Dermis microvascular lymphatic vessel endothelial cell (primary cell): Measurements from ENCODE around the gene DYNC1I1. TPM values are rescaled to one million over a fixed set of nuclear protein-coding genes. Genes with fewer than 3 reads are reported as not detected.

ENCODE experiments used
- DNase-seq, 2 donors: peaks; one replicate each; pipeline versions ENCODE4 v3.0.0 to v3.0.0-alpha.2; 2010; ENCODE audit warnings: low read depth in 2 of 2
- total RNA-seq: library from RNA; depleted of rRNA; stranded (reverse); fragments of >200 nt; gene quantifications from 2 replicates; pipeline ENCODE4 v1.2.1, GENCODE V29; 2014

The DYNC1I1 gene
- total RNA-seq, 1 donor from 2014 or later = 11.4 TPM

DNA sequence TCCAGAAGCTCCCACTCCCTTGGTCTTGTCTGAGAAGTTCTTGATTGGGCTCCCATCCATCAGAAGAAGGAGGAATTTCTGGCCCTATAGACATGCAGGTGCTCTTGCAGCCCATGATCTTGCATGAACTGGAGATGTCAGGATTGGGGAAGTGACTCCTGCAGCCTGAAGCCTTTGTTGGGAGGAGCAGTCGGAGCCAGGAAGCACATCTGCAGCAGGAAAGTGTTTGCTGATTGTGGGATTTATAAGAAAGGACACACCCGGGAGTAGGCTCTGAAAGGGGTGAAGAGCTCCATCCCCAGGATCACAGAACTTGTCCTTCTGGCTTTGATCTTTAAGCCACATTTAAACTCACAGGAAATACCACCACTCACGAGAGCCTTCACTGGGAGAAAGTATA is 185.2 kb downstream of the DYNC1I1 start:
- DNase-seq = no peak

DNA sequence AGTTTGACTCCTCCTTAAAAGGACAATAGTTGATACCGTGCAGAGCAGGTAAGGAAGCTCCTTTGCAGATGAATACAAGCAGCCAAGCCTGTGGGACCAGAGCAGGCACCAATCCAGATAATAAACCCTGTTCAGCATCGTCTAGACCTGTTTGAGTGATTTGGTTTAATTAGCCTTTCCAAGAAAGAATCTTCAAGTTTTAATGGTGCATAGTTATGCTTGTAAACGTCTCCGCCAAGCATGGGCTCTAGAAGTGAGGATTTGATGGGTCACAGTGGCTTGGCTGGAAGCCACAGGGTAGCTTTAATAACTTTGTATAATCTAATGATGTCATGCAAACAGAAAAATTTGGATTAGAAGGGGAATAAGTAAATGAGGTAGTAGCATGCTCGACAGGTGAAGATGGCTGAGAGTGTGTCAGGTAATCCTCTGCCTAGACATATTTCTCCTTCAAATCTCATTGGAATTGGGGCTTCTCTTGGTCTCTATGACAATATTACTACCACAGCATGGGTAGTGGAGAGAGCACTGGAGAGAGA is 188.4 kb downstream of the DYNC1I1 start:
- no peak for DNase-seq

DNA sequence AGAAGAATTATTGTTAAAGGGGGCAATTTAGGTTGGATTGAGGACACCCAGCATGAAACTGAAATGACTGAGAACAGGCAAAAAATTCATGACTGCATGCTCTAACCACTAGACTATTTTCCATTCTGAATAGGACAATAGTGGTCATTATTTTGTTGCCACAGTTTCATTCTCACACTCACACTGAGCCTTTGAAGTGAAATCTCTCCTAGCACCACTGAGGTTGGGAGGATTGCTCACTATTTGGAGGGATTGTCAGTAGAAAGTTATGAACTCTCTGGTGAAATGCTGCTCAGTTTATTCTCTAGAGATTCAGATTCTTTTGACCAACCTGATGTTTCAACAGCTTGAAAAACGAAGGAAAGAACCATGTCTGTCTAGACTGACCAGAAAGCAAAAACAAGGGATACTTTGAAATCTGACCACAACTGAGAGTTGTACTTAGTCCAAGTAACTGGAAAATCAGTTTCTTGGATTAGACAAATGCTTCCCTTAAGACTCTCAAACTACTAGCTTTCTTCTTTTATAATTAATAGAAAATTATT is 191.2 kb downstream of the DYNC1I1 start:
- no peak for DNase-seq

DNA sequence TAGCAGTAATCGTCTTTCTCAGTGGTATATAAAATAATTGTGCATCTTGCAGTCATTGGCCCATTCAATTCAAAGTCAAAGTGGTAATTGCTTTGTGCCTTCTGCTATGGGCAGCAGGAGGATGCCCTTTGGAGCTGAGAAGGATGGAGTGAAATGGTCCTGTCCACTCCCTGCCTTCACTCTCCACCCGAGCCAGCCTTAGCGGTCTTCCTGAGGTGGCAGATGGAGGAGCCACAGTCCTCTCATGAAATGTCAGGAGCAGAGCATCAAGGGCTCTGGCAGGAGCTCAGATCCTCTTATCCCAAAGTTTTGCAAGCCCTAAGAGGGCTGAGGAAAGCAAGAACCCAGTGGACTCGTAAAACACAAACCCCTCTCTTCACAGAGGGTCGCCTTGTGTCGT is 199.4 kb downstream of the DYNC1I1 start:
- DNase-seq = no peak

DNA sequence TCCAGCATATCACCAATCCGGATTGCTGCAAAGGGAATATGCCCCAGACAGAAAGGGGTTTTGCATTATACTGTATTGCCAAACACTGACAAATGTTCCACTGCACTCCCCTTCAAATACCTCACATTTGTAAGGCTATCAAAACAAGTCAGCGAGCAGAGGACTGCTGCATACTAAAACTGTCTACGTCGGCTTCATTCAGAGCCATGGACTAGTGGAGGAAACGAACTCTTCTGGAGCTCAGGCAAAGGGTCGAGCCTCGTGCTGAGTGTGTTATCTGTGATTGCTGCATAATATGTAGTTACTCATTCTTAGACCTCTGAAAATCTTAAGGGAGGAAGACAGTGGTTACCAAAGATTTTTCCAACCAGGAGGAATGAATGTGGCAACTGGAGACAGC is 200.2 kb downstream of the DYNC1I1 start:
- no peak for DNase-seq

DNA sequence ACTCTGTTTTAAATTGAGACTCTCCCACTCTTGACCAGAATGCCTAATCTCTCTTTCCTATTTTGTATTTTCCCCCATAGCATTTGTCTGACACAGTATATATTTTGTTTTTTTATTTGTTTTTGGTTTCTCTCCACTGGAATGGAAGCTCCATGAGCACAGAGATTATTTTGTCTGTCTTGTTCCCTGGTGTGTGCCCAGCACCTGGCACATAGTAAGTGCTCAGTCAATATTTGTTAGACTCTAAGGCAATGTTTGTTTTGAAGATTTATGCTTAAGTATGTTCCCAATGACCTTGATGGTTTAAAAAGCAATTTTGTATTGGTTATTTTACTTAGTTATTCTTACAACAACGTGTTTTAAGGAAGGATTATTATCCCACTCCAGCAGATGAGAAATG is 201.8 kb downstream of the DYNC1I1 start:
- DNase-seq = no peak

DNA sequence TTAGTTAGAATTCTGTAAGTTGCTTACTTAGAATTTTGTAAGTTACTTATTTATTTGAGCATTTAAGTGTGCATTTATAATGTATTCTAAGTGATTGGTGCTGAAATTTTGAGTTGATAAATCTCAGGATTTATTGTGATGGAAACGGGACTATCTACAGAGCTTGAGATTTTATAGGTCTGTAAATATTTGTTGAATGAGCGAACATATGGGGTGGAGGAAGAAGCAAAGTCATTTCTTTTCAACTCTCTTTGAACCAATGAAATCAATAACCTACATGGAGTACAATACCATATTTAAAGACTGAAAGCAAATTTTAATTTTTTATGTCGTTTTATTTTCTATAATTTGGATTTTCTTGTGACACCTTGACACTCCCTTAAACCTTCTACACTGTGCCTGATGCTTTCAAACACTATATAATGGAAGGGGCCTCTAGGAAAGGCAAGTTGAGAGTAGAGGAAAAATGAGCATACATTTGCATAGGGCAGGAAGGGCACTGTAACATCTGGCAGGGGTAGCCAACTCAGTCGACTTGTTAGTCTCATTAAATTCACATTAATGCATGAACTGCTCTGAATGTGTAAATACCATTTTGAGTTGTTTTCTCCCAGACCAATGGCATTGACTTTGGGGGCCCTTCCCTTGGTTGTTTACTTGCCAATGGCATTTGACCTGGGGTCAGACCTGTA is 204.2 kb downstream of the DYNC1I1 start:
- DNase-seq = no peak

DNA sequence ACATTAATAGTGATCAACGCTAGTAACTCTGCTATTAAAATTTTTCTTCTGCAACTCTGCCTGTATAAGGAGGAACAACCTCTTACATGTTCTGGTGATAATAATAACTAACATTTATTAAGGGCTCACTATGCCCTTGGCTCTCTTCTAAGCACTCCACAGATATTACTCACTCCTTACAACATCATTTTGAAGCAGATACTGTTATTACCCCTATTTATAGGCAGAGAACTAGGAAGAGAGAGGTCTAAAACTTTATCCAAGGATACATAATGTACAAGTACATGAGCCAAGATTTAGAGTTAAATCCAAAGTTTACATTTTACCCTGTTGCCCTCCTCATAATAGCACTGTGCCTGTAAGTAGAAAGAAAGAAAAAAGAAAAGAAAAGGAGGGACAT is 205.6 kb downstream of the DYNC1I1 start:
- DNase-seq = no peak

DNA sequence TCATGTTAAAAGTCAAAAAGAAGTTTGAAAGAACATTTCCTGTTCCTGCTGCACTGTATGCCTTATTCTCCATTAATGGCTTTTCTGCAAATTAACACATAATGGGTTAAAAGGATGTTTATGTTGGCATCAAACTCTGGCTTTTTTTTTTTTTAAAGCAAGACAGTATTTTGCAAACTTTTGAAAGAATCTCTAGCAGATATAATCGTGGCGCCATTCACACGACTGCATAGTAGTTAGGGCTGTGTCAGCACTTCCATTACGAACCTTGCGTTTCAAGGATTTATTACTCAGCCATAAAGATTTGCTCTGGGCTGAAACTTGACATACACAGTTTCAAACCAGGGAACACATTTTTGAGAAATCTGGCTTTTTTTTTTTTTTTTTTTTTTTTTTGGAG is 207.8 kb downstream of the DYNC1I1 start:
- no peak for DNase-seq

DNA sequence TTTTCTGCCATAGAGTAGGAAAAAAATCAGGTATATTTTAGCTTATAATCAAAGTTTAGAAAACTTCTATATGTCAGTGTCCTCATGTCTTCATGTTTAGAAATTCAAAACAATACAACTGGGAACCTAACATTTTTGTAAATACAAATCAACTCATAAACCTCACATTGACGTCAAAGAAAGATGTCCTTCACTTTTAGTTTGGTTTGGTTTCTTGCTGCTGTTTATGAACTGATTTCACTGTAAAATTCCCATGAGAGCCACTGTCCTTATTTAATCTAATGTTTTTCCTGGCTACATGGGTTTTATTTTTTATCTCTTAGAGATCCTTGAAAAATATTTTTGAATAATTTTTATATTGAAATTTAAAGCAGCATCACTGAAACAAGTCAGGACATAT is 208.4 kb downstream of the DYNC1I1 start:
- no peak for DNase-seq

DNA sequence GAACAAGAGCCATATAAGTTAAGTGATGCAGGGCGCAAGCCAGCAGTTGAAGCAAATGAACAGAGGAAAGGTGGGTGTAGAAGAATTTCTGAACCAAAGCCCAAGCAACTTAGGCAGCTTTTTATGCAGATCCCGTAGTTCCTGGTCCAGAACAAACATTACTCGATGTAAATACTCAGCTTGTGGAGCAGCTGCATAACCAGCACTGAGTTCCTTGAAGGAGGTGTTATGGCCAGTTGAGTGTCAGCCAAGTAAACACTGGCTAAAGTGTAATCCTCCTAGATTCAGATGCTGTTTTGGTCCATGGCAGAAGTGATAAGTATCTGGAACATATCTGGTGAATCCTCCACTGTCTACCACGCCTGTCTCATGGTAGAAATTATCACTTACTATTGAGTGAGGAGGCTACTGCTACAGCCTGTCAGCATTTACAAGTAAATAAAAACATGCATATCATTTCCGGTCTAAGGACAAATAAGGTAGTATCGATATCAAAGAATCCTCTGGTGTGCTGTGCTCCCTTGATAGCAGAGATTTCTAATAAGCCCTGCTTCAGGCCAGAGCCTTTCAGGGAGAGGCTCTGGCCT is 213.9 kb downstream of the DYNC1I1 start:
- no peak for DNase-seq

DNA sequence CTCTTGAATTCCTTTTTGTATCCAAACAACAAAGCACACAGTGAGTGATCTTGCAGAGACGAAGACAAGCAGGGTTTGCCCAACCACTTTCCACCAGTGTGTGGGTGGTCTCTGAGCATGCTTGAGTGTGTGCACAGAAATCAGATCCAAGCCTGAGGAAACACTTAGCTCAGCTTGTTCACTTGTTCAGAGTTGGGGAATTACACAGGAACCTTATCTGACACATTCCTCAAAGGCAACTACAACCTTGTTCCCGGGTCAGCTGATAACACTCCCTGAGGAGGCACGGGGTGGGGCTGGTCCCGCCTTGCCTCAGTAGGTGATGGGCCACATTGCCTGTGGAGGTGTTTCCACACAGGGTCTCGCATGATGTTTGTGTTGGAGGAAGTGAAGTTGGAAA is 216.9 kb downstream of the DYNC1I1 start:
- no peak for DNase-seq

DNA sequence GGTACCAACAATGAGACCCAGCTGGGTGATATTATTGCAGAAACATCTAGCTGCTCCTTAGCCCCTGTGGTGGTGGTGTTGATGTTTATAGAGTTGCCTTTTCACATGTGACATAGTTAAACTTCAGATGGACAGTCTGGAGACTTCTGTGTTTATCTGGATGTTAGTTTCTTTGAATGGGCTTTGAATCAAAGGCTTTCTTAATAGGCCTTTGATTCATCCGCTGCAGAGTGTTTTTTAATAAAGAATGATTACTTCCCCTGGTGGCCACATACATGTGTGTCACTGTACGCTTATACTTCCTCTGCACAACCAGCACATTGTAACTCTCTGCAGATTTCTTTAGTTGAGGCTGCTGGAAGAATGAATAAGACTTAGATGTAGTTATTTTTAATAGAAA is 221.0 kb downstream of the DYNC1I1 start:
- DNase-seq = no peak

DNA sequence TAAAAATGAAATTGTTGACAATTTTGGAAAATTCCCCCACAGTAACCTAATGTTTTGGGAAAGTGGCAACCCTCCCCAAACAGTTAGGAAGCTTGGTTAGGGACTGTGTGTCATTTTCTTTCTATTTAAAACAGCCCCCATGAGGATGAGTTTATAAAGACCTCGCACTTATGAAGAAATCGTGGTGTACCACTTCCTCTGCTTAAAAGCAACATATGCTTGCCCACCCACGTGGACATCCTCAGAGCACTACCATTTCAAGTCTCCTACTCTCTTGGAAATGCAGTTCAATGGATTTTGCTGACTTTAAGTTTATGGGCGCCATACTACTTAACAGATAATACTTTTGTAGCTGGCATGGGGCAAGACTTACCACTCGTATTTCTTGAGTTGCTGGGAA is 223.8 kb downstream of the DYNC1I1 start:
- no peak for DNase-seq

DNA sequence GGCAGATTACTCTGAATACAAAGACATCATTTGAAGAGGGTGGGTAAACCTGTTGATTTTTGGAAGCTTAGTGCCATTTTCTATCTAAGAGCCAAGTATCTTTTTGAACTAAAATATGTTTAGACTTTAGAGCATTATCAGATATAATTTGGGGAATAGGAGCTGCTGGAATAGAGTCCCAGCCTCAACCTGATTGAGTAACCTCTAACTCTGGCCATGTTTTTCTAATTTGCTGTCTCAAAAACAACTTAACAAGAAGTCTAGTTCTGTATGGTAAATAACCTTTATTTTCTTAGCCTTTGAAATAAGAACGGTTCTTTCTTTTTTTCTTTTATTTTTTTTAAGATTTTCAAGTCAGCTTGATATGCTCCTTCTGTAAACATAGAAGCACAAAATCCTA is 224.5 kb downstream of the DYNC1I1 start:
- no peak for DNase-seq

DNA sequence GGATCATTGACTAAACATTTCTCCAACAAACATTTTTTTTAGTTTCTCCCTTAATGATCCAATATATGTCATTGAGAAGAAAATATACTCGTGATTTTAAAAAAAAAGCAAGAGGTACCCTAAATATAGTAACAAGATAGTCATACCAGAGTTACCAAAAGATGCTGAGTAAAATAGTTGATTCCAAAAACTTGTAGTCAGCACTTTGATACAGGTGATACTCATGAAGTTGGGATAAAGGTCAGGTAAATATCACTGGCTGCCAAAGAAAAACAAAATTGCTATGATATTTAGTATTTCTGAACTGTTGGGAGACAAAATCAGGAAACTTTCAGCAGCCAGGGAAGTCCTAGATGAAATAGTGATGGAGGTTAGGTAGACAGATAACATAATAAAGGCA is 225.3 kb downstream of the DYNC1I1 start:
- no peak for DNase-seq

DNA sequence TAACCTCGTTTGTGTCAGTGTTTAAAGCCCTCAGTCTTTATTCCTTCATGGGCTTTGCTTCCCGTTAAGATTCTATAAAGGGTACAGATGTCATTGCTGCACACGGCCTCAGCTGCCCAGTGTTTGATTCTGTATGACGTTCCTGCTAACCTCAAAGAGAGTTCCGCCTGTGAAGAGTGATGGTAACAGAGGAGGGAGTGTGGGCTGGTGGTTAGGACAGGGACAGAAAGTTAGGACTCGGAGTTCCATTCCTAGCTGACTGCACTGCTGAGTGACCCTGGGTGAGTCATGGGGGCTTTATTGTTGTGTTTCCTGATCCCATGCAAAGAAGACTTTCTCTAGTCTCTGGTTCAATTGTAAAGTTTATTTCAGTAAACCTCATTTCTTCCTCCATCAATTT is 227.1 kb downstream of the DYNC1I1 start:
- DNase-seq = peak in 1 of 2 donors; percentile 12

DNA sequence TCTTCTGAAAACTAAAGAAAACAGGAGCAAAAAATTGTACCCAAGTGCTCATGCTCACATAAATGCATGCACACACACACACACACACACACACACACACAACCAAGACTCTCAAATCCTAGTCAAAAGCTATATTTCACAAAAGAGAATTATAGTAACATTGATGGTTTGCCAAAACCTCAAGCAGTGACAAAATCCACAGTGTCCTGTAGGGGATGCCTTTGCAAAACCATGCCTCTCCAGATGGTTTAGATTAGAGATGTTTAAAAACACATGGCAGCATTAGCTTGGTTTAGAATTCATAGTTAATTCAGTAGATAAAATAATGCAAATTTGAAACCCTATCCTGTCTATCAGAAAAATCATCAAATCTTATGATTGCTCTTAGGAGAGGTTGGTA is 232.2 kb downstream of the DYNC1I1 start:
- no peak for DNase-seq

DNA sequence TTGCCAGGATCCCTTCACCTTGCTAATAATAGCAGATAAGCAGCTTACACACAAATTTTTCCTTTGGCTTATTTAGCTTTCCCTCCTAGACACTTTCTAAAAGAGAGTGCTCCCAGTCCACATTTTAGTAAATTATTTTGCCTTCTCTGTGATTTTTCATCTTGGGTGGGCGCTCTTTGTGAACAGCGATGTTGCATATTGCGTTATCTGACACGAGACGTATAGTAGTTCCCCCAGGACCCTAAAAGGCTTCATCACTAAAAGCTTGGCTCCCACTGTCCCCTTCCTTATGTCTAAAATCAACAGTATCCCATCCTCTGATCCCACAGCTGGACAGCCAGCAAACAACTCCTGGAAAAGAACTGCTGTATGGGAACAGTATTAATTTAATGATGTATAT is 232.9 kb downstream of the DYNC1I1 start:
- no peak for DNase-seq

DNA sequence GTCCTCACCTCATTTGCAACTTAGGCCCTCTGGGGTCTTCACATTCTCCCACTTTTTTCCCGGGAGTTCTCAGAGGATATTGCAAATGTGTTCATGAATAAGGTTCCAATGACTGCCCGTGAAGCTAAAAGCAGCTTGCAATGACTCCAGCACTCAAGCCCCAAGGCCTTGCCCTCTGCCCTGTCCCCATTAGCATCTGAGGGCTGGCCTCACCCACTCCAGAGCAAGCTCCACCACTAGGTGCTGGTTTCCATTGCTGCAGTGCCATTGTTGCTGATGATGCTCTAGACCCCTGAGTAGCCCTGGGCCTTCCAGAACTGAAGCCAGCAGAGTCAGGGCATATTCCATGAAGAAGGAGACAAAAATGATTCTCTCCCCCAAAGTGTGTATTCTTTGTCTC is 236.8 kb downstream of the DYNC1I1 start:
- DNase-seq = no peak

DNA sequence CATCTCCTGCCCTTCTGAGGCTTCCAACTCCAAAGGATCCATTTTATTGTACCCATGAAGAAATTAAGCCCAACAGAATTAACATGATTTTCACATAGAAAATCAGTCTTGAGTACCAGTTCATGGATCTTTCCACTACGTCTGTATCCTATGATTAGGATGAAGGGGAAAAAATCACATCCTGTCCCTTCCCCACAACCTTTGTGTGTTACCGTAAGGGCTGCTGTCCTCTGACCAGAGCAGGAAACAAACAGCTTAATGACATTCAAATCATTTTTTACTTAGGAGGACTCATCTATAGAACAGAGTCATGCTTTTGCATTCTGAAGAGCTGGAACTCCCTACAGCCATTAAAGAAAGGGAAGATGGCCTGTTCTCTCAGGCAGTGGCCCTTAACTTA is 241.5 kb downstream of the DYNC1I1 start:
- DNase-seq = peak; percentile 16 to 53

DNA sequence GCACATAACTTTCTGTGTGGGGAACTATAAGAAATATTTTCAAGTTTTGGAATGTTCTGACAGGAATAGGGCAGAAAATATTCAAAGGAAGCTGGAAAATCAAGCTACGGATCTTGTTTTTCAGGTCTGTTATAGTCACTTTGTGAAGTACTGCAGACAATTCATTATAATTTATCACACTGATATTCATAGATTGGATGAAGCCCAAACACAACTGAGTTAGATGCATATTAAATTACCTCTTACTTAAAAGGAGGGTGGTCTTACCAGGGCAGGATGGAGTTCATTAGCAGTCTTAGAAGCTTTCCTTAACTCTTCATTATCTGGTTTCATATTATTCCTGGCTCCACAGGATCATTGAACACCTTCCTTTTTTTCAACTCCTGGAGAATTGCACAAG is 242.3 kb downstream of the DYNC1I1 start:
- no peak for DNase-seq

DNA sequence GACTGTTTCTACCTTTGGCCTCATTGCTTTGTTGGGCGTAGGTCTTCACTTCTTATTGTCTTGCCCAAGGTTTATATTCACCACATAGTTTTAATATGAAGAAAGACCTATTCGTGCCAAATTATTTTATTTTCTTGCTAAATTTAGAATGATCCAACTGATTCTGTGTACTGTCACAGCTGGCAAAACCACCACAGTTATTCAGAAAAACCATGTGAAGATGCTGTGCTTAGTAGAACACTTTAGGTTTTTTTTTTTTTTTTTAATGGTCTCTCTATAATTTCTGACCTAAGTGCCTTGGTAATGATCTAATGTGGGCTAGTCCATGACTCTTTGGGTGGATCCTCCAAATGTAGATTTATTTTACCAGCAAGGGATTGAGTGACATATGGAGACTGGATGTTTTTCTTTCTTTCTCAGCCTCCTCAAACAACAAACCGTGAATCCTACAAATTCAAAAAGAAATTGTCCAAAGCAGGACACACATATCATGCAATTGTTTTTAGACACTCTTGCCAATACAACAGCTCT is 243.8 kb downstream of the DYNC1I1 start:
- DNase-seq = no peak
